HG02884 (cell line): Measurements from ENCODE around the gene FCRL5.
"Not testable (repeated sequence)": the region's sequence is repeated elsewhere in the genome, so short reads cannot be mapped to it uniquely, and the experiment has no call there.

Experiments
- ATAC-seq: cut with Tn5 transposase; IDR thresholded peaks from one replicate; pipeline ENCODE4 v1.9.1; 2021; ENCODE audit warnings: mild to moderate bottlenecking, moderate library complexity; ENCODE audit not compliant: unreplicated experiment

Gene FCRL5

DNA sequence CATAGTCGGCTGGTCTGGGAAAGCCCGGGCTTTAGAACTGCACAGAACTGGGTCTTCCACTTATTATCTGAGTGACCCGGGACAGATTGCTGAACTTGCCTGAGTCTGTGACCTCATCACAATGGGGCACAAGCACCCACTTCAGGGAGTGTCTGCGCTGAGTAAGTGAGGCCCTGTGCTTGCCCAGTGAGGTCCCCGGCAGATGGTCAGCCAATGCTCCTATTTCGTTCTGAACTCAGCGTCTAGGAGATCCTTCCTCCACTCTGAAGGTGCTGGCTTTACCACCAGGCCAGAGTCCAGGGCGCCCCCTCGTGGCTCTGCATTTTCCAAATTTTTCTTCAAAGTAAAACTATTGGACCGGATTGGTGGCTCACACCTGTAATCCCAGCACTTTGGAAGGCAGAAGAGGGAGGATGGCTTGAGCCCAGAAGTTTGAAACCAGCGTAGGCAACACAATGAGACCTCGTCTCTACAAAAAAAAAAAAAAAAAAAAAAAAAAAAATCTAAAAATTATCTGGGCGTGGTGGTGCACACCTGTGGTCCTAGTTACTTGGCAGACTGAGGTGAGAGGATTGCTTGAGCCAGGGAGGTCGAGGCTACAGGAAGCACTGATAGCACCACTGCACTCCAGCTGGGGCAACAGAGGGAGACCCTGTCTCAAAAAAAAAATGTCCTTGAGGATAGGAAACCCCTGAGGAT lies 61.7 kb downstream of the FCRL5 start:
- ATAC-seq: no peak

DNA sequence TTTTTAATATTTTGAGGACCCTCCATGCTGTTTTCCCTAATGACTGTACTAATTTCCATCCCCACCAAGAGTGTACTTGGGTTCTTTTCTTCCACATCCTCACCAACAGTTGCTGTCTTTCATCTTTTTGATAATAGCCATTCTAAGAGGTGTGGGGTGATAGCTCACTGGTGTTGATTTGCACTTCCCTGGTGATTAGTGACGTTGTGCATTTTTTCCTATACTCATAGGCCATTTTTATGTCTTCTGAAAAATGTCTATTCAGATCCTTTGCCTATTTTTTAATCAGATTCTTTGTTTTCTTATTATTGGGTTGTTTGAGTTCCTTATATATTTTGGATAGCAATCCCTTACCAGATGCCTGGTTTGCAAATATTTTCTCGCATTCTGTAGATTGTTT lies 64.2 kb downstream of the FCRL5 start:
- no peak for ATAC-seq

DNA sequence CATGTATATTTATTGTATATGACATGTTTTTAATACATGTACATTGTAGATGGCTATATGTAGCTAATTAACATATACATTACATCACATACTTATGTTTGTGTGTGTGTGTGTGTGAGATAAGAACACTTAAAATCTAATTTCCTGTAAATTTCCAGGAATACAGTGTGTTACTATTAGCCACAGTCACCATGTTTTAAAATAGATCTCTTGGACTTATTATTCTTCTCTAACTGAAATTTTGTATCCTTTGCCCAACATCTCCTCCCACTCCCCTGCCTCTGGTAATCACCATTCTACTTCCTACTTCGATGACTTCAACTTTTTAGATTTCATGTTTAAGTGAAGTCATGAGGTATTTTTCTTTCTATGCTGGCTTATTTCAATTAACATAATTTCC lies 64.8 kb downstream of the FCRL5 start:
- ATAC-seq: no peak

DNA sequence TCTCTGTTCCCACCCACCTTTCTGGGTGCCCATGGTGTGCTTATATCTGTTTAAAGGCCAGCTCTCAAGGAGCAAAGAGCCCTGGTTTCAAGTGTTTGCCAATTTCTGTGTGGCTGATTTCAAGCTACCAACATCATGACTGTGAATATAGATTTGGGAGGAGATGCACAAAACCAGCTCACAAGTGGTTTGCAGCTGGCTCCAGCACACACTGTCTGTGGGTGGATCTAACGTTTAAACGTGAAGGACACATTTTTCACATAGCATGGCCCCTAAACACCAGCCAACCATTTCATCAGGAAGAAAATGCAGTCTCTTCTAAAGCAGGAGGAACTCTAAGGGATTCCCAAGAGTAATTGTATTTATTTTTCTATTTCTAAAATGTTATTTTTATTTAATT lies 65.2 kb downstream of the FCRL5 start:
- no peak for ATAC-seq

DNA sequence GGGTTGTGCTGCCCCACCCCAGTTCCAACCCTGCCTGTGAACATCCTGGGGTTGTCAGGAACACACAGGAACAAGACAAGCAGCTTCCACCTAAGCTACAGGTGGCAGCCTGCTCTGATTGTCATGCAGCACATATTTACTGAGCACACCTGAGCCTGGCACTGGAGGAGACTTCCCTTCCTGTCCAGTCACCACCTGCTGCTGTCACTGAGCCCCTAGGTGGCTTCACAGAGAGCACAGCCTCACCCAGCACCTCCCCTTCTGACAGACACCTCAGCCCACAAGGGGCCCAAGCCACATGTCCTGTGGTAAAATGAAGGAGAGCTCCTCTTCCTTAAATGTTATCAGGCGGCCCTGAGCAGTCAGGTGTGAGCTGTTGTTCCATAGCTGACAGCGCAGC lies 65.9 kb downstream of the FCRL5 start:
- ATAC-seq: not testable (repeated sequence)

DNA sequence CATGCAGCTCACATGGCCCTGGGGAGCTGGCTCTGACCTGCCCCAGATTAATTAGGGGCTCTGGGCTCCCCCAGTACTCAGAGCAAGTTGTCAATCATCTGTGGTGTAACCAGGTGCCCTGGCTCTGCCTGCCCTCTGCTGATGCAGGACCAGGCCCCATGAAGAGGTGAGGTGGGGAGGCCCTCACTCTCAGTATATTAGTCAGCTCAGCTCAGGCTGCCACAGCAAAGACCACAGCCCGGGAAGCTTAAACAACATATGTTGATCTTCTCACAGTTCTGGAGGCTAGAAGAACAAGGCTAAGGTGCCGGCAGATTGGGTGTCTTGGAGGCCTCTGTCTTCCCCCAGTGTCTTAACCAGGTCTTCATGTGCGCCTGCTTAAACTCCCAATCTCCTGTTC lies 66.5 kb downstream of the FCRL5 start:
- ATAC-seq: no peak

DNA sequence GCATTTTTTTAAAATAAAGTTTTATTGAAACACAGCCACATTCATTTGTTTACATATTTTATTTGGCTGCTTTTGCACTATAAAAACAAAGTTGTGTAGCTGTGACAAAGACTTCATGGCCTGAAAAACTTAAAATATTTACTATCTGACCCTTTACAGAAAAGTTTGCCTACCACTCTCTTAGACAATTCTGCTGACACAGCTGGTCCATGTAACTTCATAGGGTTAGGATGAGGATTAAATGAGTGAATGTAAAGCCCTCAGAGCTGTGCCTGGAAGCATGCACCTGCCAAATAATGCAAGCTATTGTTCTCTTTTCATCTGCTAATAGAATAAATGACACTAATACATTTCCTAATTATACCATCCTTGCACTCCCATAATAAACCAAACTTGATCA lies 67.7 kb downstream of the FCRL5 start:
- ATAC-seq: no peak

DNA sequence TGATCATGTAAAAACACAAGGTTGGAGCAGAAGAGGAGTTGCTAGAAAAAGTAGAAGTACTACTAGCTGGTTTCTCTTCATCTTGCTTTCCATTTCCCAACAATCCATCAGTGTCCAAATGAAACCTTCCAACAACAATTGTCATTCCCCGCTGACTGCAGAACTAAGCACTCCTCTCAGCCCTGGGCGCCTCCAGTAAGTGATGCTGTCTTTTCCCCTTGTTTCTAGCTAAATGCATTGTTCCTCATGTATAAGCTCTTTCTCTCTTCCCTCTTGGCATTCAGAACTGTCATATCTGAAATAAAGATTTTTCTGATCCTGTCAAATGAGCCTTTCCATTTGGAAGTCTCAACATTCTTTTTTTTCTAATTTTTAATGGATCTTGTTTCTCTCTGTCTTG lies 68.7 kb downstream of the FCRL5 start:
- no peak for ATAC-seq

DNA sequence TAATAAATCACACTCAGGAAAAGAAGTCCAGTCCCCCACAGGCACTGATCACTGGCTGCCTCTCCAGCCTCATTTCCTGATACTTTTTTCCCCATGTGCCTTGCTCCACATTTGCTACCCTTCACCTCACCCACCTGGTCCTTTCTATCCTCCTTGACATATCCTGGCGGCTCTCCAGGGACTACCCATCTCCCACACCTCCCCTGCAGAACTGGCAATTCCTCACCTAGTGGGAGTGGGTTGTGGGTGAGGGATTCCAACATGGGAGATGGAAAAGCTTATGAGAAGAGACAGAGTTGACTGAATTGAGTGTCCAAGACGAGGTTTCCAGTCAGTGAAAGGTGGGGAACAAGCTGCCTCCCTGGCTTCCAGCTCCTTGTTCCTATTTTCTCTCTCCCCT lies 69.6 kb downstream of the FCRL5 start:
- ATAC-seq: no peak

DNA sequence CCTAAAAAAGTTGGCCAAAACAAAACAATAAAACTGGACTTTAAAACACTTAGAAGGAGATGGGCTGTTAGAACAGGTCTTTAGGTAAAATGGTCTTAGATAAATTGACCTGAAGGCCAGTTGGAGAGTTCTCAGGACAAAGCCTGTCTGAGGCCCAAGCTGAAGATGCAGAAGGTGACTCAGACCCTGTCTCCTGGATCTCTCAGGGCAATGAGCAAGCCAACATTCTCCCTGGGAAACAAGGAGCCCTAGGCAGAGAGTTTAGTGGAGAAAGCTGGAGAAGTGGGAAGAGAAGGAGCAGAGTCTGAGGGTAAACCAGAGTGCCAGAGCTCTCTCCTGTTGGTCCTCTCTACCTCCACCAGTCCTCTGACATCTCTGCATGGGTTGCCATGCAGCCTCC lies 70.1 kb downstream of the FCRL5 start:
- no peak for ATAC-seq

DNA sequence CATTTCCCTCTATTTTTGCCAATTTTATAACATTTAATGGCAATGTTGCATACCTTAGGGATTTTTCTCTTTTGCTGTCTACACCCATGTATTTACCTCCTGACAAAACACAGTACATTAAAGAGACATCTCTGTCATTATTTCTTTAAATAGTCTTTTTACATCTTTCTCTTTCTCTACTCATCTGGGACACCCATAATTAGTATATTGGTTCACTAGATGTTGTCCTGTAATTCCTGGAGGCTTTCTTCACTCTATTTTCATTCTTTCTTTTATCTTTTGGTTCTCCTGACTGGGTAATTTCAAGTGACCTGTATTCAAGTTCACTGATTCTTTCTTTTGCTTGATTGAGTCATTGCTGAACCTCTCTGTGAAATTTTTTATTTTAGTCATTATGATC lies 74.3 kb downstream of the FCRL5 start:
- no peak for ATAC-seq

DNA sequence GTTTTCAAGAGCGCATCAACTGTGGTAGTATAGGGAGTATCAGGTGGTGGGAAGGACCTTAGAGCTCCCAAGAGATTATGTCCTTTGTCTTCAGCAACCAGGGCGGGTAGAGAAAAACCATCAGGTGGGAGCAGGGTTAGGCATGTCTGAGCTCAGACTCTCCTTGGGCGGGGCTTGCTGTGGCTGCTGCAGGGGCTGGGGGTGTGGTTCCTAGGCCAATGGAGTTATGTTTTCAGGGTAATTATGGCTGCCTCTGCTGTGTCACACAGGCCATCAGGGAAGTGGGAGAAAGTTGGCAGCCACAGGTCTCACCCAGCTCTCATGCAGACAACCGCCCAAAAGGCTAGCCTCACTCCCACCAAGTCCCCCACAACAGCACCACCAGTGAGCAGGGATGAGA lies 74.9 kb downstream of the FCRL5 start:
- no peak for ATAC-seq

DNA sequence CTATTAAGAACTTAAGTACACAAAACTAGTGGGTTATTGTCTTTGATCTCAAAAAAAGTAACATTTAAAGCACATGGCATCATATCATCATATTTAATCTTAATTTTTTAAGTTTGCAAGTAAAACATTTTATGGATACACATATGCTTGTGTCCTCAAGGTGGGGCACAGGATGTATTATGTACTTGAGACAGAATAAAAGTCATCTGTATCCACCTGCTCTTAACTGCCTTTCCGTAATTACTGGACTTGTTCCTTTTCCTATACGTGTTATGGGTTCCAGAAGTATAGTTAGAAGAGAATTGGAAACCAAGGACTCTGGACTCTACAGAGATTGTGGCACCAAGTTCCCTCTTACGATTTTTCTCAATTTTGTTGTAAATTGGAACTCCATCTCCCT lies 79.4 kb downstream of the FCRL5 start:
- no peak for ATAC-seq

DNA sequence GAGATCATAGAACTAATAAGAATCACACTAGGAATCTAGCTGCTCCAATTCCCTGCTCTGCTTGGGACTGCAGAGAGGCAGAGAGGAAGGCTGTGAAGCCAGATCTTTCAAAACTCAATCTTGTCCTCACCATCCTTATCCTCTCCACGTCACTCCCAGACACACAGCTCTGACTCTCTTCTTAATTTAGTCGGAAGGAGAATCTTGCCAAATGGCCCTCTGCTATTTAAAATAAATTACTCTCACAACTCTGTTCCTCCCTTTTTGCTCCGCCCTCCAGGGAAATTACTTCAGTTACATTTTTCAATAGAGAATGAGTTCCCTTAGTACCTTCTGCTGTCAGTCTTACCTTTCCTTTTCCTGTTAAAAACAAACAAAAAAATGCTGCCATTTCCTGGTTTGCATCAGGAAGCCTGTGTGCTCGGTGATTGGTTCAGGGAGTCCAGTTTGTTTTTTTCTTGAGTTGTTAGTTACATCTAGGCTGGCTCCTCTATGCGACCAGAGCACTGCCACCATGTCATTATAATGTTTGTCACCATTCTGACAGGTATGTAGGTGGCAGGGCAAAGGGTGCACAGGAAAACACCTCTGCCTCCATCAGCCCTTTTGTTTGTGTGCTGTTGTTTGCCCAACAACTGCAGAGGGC lies 80.1 kb downstream of the FCRL5 start:
- ATAC-seq: no peak

DNA sequence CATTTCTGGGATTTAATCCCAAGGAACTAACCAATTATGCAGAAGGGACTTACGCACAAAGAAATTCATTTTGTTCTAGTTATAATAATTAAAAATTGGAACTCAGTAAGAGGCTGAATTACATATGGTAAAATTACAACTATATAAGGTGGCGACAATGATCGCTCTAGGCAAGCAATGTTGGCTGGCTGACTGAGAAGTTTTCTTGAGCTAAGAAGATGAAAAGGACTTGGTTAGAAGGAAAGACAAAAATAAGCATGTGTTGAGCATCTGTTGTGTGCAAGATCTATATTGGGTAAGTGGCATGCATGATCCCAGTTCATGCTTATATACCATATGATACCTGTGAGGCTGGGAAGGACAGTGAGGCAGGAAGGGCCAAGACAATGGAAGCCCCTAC lies 80.8 kb downstream of the FCRL5 start:
- ATAC-seq: no peak

DNA sequence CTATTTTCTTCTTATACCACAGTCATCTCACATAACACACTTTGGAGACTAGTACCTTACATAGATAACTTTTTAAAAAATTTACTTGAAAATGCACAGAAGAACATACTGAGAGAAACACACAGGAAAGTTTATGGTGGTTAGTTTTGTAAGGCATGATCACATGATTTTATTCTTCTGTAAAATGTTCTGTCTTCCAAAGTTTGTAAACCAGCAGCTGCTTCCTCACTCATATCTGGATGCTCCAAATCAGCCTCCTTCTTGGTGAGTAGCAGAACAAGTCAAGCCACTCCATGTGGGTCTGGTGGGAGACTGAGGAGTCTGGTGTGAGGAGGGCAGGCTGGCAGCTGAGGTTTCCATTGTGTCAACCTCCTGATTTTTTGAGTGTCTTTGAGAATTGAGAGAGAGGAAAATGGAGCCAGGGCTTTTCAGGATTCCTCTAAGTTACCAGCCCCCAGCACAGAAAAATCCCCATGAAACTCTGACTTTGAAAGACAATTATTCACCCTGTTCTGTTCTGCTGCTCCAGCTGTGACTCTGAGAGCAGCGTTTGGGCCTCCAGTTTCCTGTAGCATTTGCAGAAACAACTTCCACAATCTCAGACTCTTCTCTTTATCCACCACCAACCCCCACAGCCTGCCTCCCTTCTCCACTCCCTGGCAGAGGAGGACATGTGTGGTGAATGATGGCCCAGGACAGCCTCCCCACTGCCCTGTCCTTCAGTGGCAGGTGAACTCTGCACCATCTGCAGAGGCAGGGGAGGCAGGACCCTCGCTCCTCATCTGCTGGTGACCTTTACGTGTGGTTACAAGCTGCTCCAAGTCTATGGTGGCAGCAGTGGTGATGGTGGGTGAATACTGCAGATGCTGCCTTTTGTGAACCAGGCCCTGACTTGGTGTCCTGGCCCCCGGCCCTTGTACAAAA lies 82.3 kb downstream of the FCRL5 start:
- ATAC-seq: no peak

DNA sequence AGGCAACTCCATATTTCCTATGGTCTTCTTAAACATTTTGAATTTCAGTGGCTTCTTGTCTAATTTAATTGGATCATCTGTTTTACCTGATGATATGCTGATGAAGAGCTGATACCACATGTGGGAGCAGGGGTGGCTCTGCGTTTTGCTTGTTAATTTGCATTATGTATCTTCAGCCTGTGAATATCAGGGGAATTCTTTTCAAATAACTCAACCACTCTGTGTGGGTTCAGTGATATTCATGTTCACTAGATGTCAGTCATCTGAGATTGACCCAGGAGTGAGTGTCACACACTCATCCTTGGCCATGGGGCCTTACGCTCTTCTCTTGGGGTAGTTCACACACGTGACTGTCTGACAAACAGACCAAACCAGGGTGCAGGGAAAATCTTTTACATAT lies 83.0 kb downstream of the FCRL5 start:
- no peak for ATAC-seq

DNA sequence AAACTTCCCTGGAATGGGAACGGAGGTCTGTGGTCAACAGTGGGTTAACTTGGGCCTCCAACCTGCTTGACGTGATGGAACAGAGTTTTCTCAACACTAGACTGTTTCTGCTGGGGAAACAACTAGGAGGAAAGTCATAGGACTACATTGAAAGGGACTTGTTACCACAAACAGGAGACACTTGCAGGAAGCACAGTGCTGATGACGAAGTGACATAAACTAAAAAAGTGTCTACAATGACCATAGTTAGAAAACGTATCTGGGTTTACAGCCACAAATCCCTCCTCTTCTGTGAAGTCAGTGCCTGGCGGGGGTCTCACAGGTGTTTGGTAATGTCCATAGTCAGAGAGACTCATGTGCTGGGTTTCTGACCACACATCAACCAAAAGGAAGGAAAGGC lies 86.3 kb downstream of the FCRL5 start:
- ATAC-seq: no peak
